AG09319 (cell line): ENCODE measurements around the gene AFDN.

Source experiments
- DNase-seq: peaks from one replicate; pipeline ENCODE4 v3.0.0-alpha.2; 2010; ENCODE audit warnings: low read depth; ENCODE audit errors: extremely low read depth
- CTCF ChIP-seq: IDR thresholded peaks from 2 replicates; pipeline ENCODE4 v1.5.1; 2011; ENCODE audit warnings: low read depth, mild to moderate bottlenecking, inconsistent platforms, low read length, moderate library complexity

Gene AFDN

GRCh38 chr6:167879612-167880011, 52.9 kb downstream of the AFDN start:
- no peak for TF ChIP-seq CTCF

GRCh38 chr6:167881327-167881726, 54.6 kb downstream of the AFDN start:
- no peak for DNase-seq
- no peak for TF ChIP-seq CTCF

More at GRCh38 chr6:167879612-167880011, 52.9 kb downstream of the AFDN start:
- DNase-seq: no peak

- TF ChIP-seq CTCF: no peak
These were observed 55.5 kb downstream of the AFDN start for GRCh38 chr6:167882244-167882643.

GRCh38 chr6:167888098-167888497, 61.4 kb downstream of the AFDN start:
- no peak for TF ChIP-seq CTCF
- DNase-seq: no peak

More at GRCh38 chr6:167882244-167882643, 55.5 kb downstream of the AFDN start:
- DNase-seq: no peak

GRCh38 chr6:167892835-167893815, 66.4 kb downstream of the AFDN start:
- DNase-seq: no peak
- no peak for TF ChIP-seq CTCF

GRCh38 chr6:167894965-167895364, 68.3 kb downstream of the AFDN start:
- TF ChIP-seq CTCF: no peak
- DNase-seq: no peak

GRCh38 chr6:167896648-167897047, 69.9 kb downstream of the AFDN start:
- no peak for DNase-seq

More at GRCh38 chr6:167896648-167897047, 69.9 kb downstream of the AFDN start:
- TF ChIP-seq CTCF: no peak
